Activated CD8-positive, alpha-beta memory T cell treated with anti-CD3 and anti-CD28 coated beads, Interleukin-2, amount 50 U/mL, for 24 hours (primary cell): Measurements from ENCODE around the gene FBH1.
"Not testable (repeated sequence)": the region's sequence is repeated elsewhere in the genome, so short reads cannot be mapped to it uniquely, and the experiment has no call there.

ENCODE experiments used
- DNase-seq: peaks from one replicate; pipeline ENCODE4 v3.0.0-alpha.2; 2020; ENCODE audit errors: extremely low read depth

Gene FBH1

DNA sequence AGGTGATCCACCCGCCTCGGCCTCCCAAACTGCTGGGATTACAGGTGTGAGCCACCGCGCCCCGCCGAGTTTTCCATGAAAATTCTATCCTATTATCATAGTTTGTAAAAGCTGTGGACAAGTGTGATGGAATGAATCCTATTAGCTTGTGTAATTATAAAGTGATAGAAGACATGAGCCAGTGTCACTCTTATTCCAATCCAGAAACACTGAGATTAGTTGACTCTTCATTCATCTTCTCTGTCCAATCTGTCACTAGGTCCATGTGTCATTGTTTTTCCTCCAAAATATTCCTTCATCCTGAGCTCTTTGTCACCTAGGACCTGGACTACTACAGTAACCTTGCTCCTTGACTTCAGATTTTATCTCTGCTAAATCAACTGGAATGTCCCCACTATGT, 13.5 kb downstream of the FBH1 start:
- no peak for DNase-seq

DNA sequence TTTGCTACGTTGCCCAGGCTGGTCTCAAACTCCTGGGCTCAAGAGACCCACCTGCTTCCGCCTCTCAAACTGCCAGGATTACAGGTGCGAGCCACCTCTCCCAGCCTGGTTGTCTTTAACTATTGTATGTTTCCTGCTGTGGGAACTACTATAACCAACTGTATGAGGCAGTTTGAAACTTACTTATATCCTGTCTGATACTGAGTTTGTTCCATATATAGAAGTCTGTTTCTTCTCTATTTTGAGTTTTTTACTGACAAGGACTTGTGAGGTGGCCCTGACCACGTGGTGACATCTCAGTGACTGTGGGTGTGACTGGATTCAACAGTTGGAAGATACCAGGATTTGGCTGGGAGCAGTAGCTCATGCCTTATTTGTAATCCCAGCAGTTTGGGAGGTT, 14.2 kb downstream of the FBH1 start:
- DNase-seq: no peak

- no peak for DNase-seq
Observed at GRCh38 chr10:5905854-5906507, 15.9 kb downstream of the FBH1 start.

GRCh38 chr10:5906651-5907050, 16.6 kb downstream of the FBH1 start:
- no peak for DNase-seq

- not testable (repeated sequence) for DNase-seq
Observed at GRCh38 chr10:5908676-5909075, 18.6 kb downstream of the FBH1 start.

GRCh38 chr10:5910323-5911100, 20.5 kb downstream of the FBH1 start:
- DNase-seq: no peak

- DNase-seq: no peak
Observed at GRCh38 chr10:5911670-5912069, 21.6 kb downstream of the FBH1 start.

DNA sequence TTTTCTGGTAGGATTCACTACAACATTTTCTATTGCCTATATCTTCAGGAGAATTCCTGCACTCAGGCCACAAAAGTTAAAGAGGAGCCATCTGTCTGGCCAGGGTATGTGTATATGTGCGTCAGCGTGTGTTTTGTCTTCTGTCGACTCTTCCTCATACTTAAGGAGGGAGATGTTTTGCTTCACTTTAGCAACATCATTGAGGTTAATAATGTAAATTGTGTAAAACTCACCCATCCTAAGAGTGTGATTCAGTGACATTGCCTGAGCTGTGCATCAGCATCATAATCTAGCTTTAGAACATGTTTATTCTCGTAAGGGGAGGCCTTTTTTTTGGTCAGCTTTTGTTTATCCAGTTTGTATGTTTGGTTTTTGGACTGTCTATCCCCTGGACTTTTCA, 23.7 kb downstream of the FBH1 start:
- DNase-seq: no peak

- DNase-seq: no peak
Observed at GRCh38 chr10:5915451-5915850, 25.4 kb downstream of the FBH1 start.

DNA sequence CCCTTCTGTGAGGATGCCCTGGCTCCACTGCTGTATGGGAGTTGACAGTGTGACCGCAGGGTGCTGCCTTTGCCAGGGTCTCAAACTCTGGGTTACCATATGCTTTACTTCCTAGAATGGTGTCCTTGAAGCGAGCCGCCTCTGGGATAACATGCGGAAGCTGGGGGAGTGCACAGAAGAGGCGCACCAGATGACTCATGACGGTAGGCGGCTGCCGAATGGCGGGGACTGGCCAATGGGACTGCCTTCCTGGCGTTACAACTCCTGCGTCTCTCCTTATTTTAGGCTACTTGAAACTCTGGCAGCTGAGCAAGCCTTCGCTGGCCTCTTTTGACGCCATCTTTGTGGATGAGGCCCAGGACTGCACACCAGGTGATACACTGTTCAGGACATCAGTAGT, 27.3 kb downstream of the FBH1 start:
- no peak for DNase-seq

- no peak for DNase-seq
Observed at GRCh38 chr10:5918763-5919162, 28.7 kb downstream of the FBH1 start.

DNA sequence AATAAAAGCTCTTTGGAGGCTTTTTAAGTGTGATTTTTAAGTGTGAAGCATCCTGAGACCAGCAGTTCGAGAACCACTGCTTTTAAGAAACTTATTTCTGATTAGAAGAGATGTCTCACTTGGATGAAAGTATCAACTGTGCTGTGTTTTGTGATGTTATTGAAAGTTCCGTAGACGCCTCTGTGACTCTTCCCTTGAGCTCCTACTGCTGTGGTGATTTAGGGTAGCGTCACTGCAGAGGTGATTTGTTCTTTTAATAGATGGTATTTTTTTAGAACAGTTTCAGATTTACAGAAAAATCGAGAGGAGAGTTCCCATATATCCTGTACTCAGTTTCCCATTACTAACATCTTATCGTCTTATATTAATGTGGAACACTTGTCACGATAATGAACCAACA, 29.5 kb downstream of the FBH1 start:
- no peak for DNase-seq

GRCh38 chr10:5921746-5922145, 31.7 kb downstream of the FBH1 start:
- no peak for DNase-seq

DNA sequence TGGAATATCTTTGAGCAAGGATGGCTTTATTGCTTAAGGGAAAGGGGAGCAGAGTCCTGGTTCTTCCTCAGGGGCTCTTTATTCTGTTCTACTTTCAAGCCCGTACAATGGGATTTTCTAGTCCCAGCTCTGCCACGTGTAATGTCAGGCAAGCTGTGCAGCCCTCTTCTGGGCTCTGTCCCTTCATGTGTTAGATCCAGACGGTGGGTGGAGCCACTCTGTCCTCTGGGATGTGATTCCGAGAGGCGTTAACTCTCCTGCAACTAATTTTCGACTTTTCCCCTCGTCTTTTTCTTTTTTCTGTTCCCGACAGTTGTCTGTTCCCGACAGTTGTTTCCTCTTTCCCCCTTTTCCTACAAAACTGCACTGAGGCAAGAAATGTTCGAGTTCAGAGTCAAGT, 34.8 kb downstream of the FBH1 start:
- no peak for DNase-seq

GRCh38 chr10:5927306-5927705, 37.3 kb downstream of the FBH1 start:
- no peak for DNase-seq

DNA sequence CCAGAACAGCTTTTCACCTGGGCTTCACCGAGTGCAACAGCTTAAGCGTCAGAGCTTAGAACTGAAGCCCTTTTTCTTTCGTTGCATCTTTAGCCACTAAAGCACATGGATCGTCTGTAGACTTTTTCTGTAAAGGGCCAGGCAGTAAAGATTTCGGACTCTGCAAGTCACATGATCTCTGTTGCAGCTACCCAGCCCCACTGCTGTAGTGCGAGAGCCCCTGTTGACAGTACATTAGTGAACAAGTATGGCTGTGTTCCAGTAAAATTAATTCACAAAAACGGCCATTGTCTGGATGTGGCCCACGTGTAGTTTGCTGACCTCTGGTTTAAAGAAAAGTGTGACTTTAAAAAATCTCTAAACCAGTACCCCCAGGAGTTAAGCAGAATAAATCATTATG, 39.4 kb downstream of the FBH1 start:
- no peak for DNase-seq

GRCh38 chr10:5930272-5930671, 40.2 kb downstream of the FBH1 start:
- no peak for DNase-seq

DNA sequence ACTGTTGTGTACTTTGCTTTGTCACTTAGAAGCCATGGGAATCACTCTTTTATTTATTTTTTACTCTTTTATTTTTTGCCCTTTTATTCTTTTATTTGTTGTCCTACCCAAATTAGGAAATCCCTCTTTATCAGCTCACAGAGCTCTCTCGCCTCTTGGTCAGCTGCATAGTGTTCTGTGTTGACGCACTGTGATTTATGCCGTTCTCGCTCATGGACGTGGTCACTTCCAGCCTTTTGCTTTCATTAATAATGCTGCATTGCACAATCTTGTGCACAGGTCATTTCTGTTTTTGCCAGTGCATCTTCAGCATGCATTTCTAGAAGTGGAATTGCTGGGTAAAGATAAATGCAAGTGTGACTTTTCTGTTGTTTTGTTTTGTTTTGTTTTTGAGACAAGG, 42.3 kb downstream of the FBH1 start:
- DNase-seq: no peak

GRCh38 chr10:5933909-5934546, 44.0 kb downstream of the FBH1 start:
- DNase-seq: no peak

DNA sequence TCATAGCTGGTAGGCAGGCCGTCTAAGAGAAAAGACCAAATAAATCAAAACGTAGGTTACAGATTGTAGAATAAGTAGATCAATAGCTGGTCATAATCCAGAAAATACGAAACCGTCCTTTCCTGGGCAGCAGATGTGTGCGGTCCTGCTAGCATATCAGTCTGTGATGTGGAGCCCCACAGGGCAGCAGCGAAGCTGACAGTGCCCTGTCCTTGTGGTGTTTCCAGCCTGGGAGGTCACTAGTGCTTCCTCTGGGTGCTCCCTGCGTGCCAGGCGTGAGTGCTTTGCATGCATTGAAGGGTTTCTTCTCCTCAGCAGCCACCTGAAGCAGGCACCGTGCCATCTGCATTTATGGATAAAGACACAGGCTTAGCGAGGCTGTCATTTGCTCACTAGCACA, 45.6 kb downstream of the FBH1 start:
- no peak for DNase-seq

DNA sequence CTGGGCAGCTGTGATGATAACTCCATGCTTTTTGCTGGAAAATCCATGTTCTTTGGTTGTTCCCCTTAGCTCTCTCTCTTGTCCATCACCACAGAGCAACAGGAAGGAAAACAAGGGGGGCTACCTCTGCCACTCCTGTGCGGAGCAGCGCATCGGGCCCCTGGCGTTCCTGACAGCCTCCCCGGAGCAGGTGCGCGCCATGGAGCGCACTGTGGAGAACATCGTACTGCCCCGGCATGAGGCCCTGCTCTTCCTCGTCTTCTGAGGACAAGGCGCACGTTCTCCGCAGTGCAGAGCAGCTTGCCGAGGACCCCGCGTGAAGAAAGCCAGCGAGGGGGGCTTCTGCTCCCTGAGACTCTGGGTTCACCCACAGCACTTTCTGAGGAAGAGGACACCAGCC, 47.0 kb downstream of the FBH1 start:
- DNase-seq: no peak

- no peak for DNase-seq
Observed at GRCh38 chr10:5938291-5938690, 48.2 kb downstream of the FBH1 start.

DNA sequence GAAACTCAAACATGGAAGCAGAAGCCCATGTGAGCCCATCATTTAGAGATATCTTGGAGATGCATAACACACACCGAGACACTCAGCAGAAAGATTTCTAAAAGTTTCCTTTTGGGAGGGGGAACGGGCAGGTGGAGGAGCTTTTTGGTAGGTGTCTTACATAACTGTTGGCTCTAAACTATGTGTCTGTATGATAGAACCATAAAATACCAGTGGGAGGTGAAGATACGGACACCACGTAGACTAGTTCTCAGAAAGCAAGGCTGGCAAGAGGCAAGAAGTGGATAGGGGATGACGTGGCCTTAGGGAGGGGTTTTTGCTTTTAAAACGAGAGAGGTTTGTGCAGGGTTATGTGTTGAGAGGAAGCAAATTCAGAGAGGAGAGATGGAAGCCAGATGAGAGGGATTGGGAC, 50.8 kb downstream of the FBH1 start:
- DNase-seq: no peak
